ENCODE results near the gene ABCB8. TPM values are rescaled to one million over a fixed set of nuclear protein-coding genes. Genes with fewer than 3 reads are reported as not detected.

The ABCB8 gene
- total and polyA plus RNA-seq, 2 of the 4 experiments (the other 2 are of a cell fraction) = 16.3 to 26.8 TPM

DNA sequence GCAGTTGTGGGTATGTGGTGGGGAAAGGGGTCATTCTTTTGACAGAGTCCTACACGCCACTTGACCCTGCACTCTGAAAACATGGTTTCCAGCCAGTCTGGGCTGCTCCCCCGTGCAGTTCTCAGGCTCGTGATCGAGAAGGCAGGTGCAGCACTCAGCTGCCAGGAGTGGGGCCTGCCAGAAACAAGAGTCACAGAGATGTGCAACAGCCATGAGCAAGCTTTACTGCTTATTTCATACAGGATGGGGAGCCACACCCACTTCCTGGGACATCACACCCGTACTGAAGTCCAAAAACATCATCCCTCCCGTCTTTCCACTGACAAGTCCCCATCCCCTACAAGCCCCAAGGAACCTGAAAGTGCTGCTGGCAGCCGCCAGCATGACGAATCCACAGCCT is 13.3 kb upstream of the ABCB8 start:
- Histone ChIP-seq H3K9me3 (ENCODE audit: control insufficient read depth, insufficient read depth, low read length) (no peaks in the 10 kb centered on the region), H4K5ac (ENCODE audit: low read depth, low read length) (no peak overlapping the region), H4K91ac (ENCODE audit: insufficient read depth, low read depth, low read length) (no peak overlapping the region), H3K18ac (ENCODE audit: low read depth, low read length) (no peak overlapping the region), H2BK5ac (ENCODE audit: low read depth, low read length, poor library complexity, severe bottlenecking) (no peak overlapping the region), H3K27me3 (ENCODE audit: control insufficient read depth, insufficient read depth, low read length) (peaks cover 38% of the 10 kb centered on the region), H2BK20ac (ENCODE audit: low read depth, low read length) (no peak overlapping the region), H3K36me3 (ENCODE audit: control insufficient read depth, insufficient read depth, low read length) (no peaks in the 10 kb centered on the region), H2BK15ac (ENCODE audit: low read depth, low read length) (no peak overlapping the region), H4K20me1 (ENCODE audit: insufficient read depth, low read length) (no peaks in the 10 kb centered on the region), H4K8ac (ENCODE audit: low read depth in 2 of 2, low read length in 2 of 2) (no peak overlapping the region), H3K4me1 (ENCODE audit: control insufficient read depth, insufficient read depth, low read length) (peaks cover 12% of the 10 kb centered on the region; the same call in 1 of the 2 replicates), H3K79me1 (ENCODE audit: low read depth in 1 of 2, low read length in 2 of 2) (no peaks in the 10 kb centered on the region), H2BK120ac (ENCODE audit: low read depth, low read length) (no peak overlapping the region), H3K4me3 (ENCODE audit: insufficient read depth, low read depth, low read length) (no peak overlapping the region), H3K9ac (ENCODE audit: low read depth, low read length) (no peak overlapping the region), H3K56ac (ENCODE audit: extremely low read depth, insufficient read depth, low read length) (no peak overlapping the region), H3K14ac (replicated peaks; ENCODE audit: low read depth, low read length) (no peak overlapping the region), H2AFZ (replicated peaks; ENCODE audit: low read length, poor library complexity) (no peak overlapping the region), H3K23ac (ENCODE audit: low read depth, low read length) (no peak overlapping the region), H3K4ac (ENCODE audit: low read depth, low read length) (no peak overlapping the region), H2AK5ac (ENCODE audit: low read depth, low read length) (no peak overlapping the region), H2AK9ac (replicated peaks; ENCODE audit: low read depth, low read length, poor library complexity) (no peak overlapping the region), H3K9me1 (ENCODE audit: insufficient read depth, low read length) (no peaks in the 10 kb centered on the region), H3K27ac (ENCODE audit: insufficient read depth, low read length) (no peak overlapping the region), H3K4me2 (ENCODE audit: low read depth, low read length) (no peak overlapping the region)
- DNase-seq (no peak), ATAC-seq (ENCODE audit: low read depth) (no peak)
- TF ChIP-seq CHD1 (IDR thresholded peaks at IDR 0.05; ENCODE audit: low read depth, low read length) (no peak), BHLHE40 (IDR thresholded peaks at IDR 0.05; ENCODE audit: low read depth, low read length) (no peak), RFX5 (IDR thresholded peaks at IDR 0.05; ENCODE audit: low read depth, low read length) (no peak), FOS (IDR thresholded peaks at IDR 0.05; ENCODE audit: low read depth, low read length) (no peak), RAD21 (IDR thresholded peaks at IDR 0.05; ENCODE audit: low read length) (no peak), SMC3 (IDR thresholded peaks at IDR 0.05; ENCODE audit: low read depth, low read length) (no peak), RCOR1 (IDR thresholded peaks at IDR 0.05; ENCODE audit: insufficient replicate concordance, low read length) (no peak), MAFK (IDR thresholded peaks at IDR 0.05; ENCODE audit: low read depth, low read length) (no peak), POLR2A (IDR thresholded peaks at IDR 0.05; ENCODE audit: low read depth, low read length) (no peak), MAZ (IDR thresholded peaks at IDR 0.05; ENCODE audit: borderline replicate concordance, low read depth, low read length) (no peak), CEBPB (IDR thresholded peaks at IDR 0.05; ENCODE audit: low read depth, low read length) (no peak), NFE2L2 (IDR thresholded peaks at IDR 0.05; ENCODE audit: low read depth, low read length) (no peak), MXI1 (IDR thresholded peaks at IDR 0.05; ENCODE audit: borderline replicate concordance, low read depth, low read length) (no peak)
- TF ChIP-seq, protein P1, sequence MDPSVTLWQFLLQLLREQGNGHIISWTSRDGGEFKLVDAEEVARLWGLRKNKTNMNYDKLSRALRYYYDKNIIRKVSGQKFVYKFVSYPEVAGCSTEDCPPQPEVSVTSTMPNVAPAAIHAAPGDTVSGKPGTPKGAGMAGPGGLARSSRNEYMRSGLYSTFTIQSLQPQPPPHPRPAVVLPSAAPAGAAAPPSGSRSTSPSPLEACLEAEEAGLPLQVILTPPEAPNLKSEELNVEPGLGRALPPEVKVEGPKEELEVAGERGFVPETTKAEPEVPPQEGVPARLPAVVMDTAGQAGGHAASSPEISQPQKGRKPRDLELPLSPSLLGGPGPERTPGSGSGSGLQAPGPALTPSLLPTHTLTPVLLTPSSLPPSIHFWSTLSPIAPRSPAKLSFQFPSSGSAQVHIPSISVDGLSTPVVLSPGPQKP (IDR thresholded peaks at IDR 0.05; ENCODE audit: borderline replicate concordance, low read depth, low read length) = no peak
- TF ChIP-seq, protein P2, sequence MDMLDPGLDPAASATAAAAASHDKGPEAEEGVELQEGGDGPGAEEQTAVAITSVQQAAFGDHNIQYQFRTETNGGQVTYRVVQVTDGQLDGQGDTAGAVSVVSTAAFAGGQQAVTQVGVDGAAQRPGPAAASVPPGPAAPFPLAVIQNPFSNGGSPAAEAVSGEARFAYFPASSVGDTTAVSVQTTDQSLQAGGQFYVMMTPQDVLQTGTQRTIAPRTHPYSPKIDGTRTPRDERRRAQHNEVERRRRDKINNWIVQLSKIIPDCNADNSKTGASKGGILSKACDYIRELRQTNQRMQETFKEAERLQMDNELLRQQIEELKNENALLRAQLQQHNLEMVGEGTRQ (IDR thresholded peaks at IDR 0.05; ENCODE audit: low read depth, low read length) = no peak
- TF ChIP-seq, protein P3, sequence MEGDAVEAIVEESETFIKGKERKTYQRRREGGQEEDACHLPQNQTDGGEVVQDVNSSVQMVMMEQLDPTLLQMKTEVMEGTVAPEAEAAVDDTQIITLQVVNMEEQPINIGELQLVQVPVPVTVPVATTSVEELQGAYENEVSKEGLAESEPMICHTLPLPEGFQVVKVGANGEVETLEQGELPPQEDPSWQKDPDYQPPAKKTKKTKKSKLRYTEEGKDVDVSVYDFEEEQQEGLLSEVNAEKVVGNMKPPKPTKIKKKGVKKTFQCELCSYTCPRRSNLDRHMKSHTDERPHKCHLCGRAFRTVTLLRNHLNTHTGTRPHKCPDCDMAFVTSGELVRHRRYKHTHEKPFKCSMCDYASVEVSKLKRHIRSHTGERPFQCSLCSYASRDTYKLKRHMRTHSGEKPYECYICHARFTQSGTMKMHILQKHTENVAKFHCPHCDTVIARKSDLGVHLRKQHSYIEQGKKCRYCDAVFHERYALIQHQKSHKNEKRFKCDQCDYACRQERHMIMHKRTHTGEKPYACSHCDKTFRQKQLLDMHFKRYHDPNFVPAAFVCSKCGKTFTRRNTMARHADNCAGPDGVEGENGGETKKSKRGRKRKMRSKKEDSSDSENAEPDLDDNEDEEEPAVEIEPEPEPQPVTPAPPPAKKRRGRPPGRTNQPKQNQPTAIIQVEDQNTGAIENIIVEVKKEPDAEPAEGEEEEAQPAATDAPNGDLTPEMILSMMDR (conservative IDR thresholded peaks at IDR 0.05; ENCODE audit: low read depth, low read length) = no peak
- BruUV-seq (replicated peaks) = no TSS peak
- 76% methylated on average over 5 of the region's 8 CpGs; no CpG with 5 or more reads in 1 of the 2 experiments for WGBS, 2 experiments (ENCODE audit: extremely low coverage in 2 of 2, insufficient read length in 1 of 2)
- intact Hi-C loops (cut with micrococcal nuclease) = loop anchor here (5.0 kb wide), 1 partner anchor 97 kb away; no protein-coding TSS in a partner anchor
- dilution Hi-C loops (cut with HindIII; ENCODE audit: low sequenced_read_pairs, unreplicated experiment) = no loop called here
- in situ Hi-C loops (cut with MboI; ENCODE audit: low sequenced_read_pairs) = no loop called here
- CTCF ChIA-PET = interaction anchor here (0.7 kb wide), 1 partner anchor 94 kb away, joined by 3 read pairs; no protein-coding TSS in a partner anchor
- POLR2A ChIA-PET (ENCODE audit: unreplicated experiment) = no interaction called here
